HUDEP-2 (cell line): ENCODE measurements around the gene PTPRN2.
"Not testable (repeated sequence)": the region's sequence is repeated elsewhere in the genome, so short reads cannot be mapped to it uniquely, and the experiment has no call there.

Experiments
- DNase-seq, 76 experiments: peaks; one replicate each; lab custom pipeline; 2025; ENCODE audit not compliant: unreplicated experiment in 76 of 76; lab: John Stamatoyannopoulos, UW

Gene PTPRN2

DNA sequence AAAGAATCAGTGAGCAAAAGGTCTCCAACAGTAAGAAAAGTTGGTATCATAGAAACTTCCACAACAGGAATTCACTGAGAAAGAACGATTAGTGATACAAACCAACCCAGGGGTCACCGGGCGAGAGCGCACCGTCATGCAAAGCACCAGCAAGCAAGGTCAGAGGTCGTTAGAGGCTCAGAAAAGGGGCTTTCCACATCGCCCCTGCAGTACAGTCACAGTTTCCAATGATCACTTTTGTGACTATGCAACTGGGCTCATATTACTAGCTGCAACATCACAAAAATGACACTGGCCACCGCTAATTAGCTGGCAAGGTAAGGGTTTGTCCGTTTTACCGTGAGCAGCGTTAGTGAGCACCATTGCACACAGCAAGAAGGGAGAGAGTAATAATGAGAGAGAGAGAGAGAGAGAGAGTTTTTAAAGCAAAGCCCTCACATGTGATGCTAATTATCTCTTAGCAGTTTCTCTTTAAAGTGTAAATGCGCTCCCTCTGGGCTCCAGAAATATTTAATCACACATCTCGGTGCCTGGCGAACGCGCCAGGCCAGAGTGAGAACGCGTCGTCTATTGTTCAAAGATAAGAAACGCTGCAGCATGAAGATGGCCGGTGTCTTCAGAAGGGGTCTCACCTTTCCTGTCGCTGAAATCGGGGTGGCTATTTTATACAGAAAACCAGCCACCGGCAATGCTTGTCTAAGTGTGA lies 1013.4 kb downstream of the PTPRN2 start:
- DNase-seq: no peak

DNA sequence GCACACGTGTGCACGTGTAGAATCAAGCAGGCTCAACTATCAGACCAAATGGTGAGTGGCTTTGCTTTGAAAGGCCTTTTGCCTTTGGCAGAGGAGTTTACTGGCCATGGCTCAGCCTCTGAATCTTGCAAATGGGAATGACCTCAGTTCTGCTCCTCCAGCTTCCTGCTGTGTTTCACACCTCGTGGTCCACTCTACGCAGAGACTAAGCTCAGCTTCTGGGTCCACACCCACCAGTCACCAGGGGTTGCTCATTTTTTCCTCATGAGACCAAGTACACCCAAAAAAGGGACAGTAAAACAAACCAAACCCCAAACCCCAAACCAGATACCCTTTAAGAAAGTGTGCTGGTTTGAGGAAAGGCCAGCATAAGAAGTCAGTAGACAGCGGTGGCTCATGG lies 1014.4 kb downstream of the PTPRN2 start:
- DNase-seq: no peak

DNA sequence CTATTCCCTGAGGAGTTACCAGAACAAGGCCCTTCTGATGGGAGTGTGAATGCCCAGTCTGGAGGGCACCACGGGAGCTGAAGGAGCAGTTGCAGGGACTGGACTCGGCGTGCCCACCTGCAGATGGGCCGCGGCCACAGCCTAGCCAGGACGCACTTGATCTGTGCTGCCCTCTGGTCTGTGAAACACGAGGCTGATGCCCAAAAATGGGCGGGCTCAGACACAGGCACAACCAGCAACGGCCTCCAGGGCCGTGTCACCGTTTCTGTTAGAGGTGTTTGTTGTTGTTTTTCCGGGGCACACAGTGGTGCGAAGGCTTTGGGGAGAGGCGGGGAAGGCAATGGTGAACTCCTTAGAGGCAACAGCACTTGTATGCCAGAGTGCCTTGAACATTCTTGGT lies 1015.0 kb downstream of the PTPRN2 start:
- DNase-seq: no peak

DNA sequence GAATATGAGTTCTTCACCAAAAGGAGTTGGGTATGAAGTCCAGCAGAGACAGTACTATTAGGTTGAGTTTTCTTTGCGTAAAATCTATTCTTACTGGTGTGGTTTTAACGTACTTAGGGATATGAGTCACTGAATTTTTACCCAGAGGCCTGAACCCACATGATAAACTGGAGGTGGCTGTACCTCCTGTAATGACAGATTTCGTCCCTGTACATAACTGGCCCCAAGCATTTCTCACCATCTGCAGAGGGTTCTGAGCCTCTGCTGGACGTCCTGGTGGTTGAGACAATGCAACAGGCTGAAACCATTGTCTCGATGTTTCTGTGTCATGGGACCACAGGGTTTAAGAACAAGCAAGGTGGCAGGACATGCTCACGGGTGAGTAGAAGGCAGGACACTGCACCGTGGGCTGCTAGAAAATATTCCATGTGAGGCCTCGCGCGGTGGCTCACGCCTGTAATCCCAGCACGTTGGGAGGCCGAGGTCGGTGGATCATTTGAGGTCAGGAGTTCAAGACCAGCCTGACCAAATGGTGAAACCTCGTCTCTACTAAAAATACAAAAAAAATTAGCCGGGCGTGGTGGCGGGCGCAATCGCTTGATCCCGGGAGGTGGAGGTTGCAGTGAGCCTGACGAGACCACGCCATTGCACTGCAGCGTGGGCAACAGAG lies 1017.0 kb downstream of the PTPRN2 start:
- no peak for DNase-seq

DNA sequence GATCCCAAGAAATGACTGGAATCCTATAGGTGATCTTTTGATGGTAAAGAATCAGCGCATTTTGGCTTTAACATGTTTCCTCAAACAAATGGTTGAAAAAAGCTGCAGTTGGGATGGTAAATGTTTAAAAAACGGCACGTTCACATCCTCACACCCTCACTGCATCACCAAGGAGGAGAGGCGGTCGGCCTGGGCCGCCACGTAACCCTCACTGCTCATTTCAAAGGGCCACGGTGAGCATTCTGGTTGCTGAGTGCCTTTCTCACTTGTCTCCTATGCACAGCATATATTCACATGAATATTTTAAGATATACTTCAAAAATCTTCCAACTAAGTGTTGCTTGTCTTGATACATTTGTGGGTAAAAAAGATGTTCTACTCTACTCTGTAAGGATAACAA lies 1017.7 kb downstream of the PTPRN2 start:
- no peak for DNase-seq

DNA sequence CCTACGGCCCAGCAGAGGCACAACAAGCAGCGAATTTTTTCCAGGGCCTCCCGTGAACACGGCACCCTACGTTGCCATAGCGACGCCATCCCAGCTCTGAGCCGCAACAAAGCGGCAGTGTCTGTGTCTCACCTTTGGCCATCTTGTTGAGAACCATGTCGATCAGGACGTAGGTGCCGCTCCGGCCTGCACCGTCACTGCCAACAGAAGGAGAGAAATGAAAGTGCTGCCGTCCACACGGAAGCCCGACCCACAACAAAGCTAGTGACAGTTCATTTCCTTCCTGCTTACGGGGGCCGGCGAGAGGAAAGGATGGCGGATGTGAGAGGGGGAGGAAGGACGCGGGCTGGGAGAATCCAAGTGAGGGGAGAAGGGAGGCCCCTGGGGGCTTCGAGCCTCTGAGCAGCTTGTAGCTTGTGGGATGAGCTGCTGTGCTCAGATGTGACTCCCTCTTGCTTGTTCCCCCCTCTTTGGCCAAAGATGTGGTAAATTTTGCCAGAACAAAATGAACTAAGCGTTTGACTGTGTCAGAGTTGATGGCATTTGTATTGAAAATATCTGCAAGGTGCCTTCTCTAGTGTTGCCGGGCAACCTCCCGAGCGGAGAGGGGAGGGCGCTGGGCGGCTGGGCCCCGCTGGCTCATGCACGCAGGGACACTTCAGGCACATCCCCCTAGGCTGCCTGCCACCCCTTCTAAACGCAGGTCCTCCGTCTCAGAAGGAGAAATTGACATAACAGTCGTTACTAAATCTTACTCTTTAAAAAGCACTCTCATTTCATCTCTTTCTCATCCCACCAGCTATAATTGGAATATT lies 1018.6 kb downstream of the PTPRN2 start:
- no peak for DNase-seq

DNA sequence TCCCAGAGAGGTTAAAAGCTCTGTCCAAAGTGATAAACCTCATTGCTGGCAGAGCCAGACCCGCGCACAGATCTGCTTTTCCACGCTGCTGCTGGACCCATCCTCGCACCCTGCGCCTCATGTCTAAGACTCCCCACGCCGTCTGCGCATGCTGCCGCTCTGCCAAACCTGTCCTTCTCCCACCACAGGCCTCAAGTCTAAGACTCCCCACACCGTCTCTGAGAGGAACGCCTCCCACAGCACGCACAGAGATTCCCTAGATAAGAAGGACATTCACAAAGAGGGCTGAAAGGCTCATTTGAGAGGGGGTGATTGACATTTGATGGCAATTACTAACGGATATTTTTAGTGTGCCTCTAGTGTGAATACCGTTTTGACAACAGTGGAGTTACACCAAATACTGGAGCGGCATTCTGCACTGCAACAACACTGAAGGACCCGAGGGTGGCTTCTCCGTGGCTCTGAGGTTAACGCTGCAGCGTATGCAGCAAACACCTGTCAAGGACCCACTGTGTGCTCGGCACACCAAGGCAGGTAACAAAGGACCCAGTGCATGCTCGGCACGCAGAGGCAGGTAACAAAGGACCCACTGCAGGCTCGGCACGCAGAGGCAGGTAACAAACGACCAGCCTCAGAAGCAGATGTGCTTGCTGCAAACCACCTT lies 1019.4 kb downstream of the PTPRN2 start:
- DNase-seq: no peak

DNA sequence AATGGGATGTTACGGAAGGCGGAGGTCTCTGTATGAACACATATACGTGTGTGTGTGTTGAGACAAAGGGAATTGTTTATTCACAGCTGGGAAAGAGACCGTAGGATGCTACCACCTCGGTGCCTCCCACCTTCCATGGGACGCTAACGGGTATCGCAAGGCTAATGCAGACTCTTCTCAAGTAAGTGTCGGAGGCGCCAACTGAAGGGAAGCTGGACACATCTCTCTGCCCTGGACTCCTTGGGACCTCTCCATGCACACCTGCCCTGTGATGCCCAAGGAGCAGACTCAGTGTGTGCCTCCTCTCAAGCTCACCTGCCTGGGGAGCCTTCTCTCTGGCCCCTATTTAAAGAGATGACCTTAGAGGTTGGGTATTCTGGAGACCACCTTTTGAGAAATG lies 1020.0 kb downstream of the PTPRN2 start:
- DNase-seq: no peak

DNA sequence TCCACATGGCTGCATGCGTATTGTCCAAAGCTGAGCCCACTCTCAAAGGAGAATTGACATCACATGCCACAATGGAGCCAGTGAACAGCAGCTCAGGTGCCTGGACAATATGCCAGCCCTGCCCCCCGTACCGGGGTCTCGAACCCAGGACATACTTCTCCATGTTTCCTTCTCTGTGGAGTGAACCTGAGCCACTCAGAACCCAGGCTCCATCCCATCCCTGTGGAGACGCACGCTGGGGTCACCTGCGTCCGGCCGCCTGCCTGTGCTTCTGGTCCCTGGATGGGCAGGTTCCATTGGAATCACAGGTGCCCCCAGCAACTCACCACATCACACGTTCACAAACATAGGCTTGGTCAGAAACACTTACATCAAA lies 1021.0 kb downstream of the PTPRN2 start:
- DNase-seq: no peak

DNA sequence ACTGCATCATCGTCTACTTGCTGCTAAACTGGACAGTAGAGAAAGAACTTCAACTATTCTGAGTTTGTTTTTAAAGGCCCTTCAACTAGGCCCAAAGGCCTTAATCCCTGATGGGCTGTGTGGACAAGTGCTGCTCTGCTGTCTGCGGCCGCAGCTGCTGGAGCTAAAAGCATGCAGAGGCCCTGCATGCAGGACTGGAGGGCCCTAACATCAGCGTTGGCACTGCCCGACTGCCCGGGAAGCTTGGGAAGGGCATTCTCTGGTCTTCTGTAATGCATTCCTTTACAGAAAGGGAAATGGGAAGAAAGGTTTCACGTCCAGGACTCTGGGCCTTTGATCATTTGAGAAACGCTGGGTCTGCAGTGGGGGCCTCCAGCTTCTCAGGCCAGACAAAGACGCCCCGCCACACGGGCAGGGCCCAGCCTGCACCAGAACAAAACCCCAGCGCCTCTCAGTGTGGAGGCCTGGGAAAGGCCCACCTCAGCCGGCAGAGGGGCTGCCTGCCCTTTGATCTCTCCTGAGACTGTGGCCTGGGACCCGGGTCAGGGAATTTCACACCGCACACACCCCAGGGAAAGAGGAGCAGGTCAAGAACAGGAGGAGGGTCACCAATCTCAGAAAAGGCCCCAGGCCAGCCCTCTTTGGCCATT lies 1021.5 kb downstream of the PTPRN2 start:
- DNase-seq: no peak

DNA sequence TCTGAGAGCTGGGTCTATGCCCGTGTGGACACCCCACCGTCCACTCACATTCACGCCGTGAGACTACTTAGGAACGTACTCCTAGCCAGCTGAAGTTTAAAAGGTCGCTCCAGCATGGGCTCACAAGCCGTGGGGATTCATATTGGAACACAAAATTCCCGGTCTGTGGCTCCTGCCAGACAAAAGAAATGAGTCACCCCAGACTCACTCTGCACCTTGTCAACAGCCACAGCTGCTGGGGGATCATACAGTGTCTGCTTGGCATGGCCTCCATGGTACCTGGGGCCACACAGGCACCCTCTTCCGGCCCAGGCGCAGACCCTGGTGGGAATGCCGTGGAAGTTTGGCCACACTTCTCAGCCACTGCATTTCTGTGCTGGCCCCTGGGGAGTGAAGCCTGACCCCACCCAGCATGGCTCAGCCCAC lies 1022.4 kb downstream of the PTPRN2 start:
- no peak for DNase-seq

DNA sequence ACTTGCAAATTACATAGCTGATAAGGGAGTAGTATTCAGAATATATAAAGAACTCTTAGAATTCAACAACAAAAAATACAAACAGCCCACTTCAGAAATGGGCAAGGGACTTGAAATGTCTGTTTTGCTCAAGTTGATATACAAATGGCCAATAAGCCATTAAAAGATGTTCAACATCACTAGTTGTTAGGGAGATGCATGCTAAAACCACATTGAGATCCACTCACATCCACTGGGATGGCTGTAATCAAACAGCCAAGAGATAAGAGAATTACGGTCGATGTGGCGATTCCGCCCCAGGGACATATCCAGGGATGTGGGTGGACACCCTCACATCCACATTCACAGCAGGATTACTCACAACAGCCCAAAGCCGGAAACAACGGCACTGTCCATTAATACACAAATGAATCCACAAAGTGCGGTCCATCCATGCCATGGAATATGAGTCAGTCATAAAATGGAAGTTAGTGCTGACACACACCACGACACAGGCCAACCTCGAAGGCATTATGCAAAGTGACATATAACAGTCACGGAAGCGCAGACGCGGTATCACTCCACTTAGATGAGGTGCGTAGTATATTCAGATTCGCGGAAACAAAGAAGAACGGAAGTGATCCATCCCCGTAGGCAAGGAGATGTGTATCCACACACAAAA lies 1023.0 kb downstream of the PTPRN2 start:
- DNase-seq: no peak

DNA sequence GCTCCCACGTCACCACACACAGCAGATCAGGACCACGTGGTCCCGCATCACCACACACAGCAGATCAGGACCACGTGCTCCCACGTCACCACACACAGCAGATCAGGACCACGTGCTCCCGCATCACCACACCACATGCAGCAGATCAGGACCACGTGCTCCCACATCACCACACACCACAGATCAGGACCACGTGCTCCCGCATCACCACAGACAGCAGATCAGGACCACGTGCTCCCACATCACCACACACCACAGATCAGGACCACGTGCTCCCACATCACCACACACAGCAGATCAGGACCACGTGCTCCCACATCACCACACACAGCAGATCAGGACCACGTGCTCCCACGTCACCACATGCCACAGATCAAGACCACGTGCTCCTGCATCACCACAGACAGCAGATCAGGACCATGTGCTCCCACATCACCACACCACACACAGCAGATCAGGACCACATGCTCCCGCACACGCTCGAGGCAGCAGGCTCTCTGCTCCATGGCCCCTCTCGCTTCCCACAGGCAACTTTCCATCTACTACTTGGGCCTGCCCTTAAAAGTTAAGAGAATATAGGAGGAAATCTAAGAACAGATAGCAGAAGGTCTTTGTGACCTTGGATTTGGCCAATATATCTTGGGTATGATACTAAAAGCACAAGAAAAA lies 1024.0 kb downstream of the PTPRN2 start:
- DNase-seq: not testable (repeated sequence)

DNA sequence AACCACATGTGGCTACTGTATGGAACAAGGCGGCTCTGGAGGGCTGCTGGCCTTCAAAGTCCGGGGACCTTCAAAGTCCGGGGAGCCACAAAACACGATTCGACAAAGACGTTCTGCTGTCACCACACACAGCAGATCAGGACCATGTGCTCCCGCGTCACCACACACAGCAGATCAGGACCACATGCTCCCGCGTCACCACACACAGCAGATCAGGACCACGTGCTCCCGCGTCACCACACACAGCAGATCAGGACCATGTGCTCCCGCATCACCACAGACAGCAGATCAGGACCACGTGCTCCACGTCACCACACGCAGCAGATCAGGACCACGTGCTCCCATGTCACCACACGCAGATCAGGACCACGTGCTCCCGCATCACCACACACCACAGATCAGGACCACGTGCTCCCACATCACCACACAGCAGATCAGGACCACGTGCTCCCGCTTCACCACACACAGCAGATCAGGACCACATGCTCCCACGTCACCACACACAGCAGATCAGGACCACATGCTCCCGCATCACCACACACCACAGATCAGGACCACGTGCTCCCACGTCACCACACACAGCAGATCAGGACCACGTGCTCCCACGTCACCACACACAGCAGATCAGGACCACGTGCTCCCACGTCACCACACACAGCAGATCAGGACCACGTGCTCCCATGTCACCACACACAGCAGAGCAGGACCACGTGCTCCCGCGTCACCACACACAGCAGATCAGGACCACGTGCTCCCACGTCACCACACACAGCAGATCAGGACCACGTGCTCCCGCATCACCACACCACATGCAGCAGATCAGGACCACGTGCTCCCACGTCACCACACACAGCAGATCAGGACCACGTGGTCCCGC lies 1024.9 kb downstream of the PTPRN2 start:
- DNase-seq: not testable (repeated sequence)

DNA sequence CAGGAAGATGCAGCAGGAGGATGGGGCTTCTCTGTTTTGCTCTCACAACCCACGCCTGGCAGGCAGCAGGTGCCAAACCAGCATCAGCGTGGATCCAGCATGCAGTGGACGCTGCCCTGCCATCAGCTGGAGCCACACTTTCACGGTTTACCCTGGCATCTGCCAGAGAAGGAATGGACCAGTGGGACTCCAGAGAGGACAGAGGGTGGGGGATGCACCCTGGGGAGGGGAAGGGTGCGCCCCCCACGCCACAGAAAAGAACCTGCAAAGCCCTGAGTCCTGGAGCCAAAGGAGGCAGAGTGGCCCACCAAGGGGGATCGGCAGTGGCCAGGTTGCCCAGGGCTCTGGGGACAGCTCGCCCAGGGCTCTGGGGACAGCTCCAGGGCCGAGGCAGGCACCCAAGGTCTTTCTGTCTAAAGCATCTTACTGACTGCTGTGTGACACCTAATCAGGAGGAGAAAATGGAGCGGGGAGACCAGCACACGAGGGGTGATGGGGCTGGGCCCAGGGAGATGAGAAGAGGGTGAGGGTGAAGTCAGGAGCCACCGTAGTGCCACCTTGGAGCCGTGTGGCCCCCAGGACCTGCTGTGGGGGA lies 1025.7 kb downstream of the PTPRN2 start:
- no peak for DNase-seq

DNA sequence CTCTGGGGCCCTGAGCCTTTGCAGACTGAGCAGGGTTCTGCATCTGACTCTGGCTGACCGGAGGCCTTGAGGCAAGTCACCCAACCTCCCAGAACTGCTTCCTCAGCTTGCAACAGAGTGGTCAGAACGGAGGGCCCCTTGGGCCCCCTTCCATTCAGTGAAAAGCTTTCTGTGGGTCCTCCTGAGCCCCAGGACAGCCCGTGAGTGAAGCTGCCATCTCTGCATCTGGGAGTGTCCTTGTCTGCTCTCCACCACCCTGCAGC lies 1026.2 kb downstream of the PTPRN2 start:
- no peak for DNase-seq

DNA sequence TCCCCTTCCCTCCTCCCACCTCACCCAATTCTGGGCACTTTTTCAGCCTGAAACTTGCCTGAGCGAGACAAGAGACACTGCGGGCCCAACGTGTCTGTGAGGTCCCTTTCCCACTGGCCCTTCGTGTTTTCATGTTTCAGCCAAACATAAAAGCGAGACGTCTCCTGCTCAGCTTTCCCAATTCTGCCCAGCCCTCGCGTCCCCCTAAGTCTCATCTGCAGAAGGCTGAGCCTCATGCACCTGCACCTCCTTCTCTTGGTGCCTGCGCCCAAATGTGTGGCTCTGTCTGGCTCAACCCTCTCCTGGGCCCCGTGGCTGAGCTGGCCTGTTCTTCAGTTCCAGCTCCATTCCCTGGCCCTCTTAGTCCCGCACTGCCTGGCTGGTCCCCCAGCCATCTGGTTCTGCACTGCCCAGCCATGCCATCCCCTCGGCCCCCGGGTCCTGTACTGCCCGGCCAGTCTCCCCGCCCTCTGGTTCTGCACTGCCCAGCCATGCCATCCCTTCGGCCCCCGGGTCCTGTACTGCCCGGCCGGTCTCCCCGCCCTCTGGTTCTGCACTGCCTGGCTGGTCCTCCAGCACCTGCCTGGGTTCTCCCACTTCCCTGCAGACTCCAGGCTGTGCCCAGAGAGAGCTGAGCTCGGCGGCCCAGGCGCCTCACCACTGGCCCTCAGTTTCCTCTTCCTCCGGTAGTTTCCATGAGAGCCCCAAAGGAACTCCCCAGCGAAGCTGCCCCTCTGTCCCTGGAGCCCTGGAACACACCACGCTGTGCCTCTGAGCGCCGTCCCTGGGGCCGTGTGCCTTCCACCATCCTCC lies 1026.7 kb downstream of the PTPRN2 start:
- no peak for DNase-seq

DNA sequence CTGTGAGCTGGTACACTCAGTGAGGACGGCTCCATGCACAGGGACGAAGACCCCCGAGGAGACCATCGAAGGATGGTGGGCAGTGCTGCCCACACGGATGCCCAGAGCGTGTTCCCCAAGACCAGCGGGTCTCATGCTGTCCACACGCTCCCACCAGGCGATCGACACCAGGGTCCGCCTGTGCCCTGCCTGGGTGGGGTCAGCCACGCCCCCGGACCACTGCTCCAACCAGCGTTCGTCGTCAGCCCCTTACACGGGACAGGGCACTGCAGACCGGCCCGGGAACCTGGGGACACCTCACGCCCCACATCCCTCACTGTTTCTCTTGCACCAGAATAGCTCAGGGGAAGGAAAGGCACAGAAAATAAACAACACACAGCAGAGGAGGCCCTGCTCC lies 1027.4 kb downstream of the PTPRN2 start:
- DNase-seq: no peak
